ENCODE results near the gene VSIG8.

DNA sequence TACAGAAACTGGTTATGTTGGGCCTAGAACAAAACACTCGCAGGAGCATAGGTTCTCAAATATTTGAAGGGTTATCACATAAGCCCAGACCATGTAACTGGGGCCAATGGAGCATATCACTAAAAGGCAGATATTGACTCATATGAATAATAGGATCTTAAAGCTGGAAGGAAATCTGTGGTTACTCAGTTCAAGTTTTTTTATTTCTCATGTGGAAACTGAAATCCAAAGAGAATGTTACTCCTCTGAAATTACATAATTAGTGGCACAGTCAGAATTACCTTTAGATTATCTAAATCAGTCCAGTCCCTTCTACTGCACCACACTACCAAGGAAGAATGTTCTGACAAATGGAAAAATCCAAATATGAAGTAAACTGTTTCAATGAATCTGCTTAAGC is 23.7 kb downstream of the VSIG8 start:
- TF ChIP-seq, protein P1, sequence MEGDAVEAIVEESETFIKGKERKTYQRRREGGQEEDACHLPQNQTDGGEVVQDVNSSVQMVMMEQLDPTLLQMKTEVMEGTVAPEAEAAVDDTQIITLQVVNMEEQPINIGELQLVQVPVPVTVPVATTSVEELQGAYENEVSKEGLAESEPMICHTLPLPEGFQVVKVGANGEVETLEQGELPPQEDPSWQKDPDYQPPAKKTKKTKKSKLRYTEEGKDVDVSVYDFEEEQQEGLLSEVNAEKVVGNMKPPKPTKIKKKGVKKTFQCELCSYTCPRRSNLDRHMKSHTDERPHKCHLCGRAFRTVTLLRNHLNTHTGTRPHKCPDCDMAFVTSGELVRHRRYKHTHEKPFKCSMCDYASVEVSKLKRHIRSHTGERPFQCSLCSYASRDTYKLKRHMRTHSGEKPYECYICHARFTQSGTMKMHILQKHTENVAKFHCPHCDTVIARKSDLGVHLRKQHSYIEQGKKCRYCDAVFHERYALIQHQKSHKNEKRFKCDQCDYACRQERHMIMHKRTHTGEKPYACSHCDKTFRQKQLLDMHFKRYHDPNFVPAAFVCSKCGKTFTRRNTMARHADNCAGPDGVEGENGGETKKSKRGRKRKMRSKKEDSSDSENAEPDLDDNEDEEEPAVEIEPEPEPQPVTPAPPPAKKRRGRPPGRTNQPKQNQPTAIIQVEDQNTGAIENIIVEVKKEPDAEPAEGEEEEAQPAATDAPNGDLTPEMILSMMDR (conservative IDR thresholded peaks at IDR 0.05; ENCODE audit: low read depth, low read length): no peak
- no peak for TF ChIP-seq RCOR1 (IDR thresholded peaks at IDR 0.05; ENCODE audit: insufficient replicate concordance, low read length)
- TF ChIP-seq RAD21 (IDR thresholded peaks at IDR 0.05; ENCODE audit: low read length): no peak

Measured in IMR-90 (cell line).